Measurements from ENCODE around the gene ACAP1. TPM values are rescaled to one million over a fixed set of nuclear protein-coding genes. Genes with fewer than 3 reads are reported as not detected.
"Not testable (repeated sequence)": the region's sequence is repeated elsewhere in the genome, so short reads cannot be mapped to it uniquely, and the experiment has no call there.

The ACAP1 gene
- total RNA-seq, 2 donors from 2014 or later = 19.0 to 20.4 TPM

DNA sequence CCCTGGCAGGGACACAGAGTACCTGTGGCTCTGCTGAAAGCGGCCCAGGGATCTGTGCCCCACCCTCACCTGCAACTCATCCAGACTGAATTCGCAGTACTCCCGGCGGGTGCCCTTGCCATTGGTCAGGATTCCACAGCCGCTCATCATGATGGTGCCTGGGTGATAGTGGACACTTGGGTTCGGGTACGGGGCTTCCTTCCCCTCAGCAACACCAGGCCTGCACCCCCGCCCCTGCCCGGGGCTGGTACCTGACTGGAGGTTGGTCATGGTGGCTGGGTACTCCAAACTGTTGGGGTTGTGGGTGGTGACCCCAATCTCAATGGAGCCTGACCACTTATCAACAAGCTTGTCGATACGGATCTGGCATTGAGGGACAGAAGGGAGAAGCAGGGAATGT is 10.1 kb upstream of the ACAP1 start:
- intact Hi-C loops (cut with DNase I) = no loop called here
- DNase-seq (no peak), ATAC-seq (no peak)

GRCh38 chr17:7327056-7327455 is 9.3 kb upstream of the ACAP1 start:
- no peak for DNase-seq
- ATAC-seq = no peak
- intact Hi-C loops (cut with DNase I) = no loop called here

GRCh38 chr17:7327501-7327900 is 8.8 kb upstream of the ACAP1 start:
- ATAC-seq (no peak), DNase-seq (no peak)
- intact Hi-C loops (cut with DNase I) = no loop called here

DNA sequence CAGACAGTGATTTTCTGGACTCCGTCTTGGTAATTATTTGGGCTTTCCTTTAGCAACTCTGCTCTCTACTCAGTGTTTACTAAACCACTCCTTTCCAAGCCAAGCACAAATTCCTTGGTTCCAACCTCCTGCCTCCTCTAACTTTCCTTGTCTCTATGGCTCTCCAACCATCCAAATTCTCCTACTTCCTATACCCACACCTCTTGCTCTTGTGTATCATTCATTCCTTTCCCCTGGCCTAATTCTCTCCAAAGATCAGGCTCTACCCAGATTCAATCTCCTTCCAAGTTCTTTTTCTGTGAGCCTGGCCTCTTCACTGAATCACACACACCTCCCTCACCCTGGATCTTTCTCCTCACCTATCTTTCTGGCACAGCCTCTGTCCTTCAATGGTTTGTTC is 8.3 kb upstream of the ACAP1 start:
- intact Hi-C loops (cut with DNase I) = no loop called here
- DNase-seq = no peak
- ATAC-seq = no peak

DNA sequence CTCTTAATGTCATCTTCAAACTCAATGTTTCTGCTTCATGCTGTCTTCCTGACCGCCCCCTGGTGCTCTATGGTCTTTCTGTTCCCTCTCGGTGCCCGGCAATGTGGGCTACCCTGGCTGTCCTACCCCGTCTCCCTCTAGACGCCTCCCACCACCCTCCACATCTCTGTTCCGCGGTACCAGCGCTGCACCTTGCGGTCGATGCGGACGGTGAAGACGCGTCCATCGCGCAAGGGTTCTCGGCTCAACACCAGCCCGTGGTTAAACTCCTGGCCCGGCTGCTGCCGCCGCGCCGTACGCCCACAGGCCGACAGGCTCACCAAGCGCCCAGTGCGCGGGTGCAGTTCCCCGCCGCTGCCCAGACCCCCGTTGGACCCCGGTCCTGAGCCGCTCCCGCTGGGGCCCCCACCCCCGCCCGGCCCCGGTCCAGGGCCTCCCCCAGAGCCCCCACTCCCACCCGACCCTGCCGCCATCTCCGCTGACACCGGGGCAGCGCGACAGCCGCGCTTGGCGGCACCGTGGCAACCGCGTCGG is 7.4 kb upstream of the ACAP1 start, which contains the start of gene NEURL4:
NEURL4 (minus strand) TSS at position 496 of the 534 bp plus-strand sequence; CDS start at position 473, 23 bp downstream.
- no peak for DNase-seq
- ATAC-seq = peak in 1 of 2 donors; percentile 18
- intact Hi-C loops (cut with DNase I) = no loop called here

GRCh38 chr17:7329374-7329996 is 6.8 kb upstream of the ACAP1 start:
- DNase-seq (peak; percentile 99), ATAC-seq (peak; percentile 87 to 90)
- intact Hi-C loops (cut with DNase I) = no loop called here

DNA sequence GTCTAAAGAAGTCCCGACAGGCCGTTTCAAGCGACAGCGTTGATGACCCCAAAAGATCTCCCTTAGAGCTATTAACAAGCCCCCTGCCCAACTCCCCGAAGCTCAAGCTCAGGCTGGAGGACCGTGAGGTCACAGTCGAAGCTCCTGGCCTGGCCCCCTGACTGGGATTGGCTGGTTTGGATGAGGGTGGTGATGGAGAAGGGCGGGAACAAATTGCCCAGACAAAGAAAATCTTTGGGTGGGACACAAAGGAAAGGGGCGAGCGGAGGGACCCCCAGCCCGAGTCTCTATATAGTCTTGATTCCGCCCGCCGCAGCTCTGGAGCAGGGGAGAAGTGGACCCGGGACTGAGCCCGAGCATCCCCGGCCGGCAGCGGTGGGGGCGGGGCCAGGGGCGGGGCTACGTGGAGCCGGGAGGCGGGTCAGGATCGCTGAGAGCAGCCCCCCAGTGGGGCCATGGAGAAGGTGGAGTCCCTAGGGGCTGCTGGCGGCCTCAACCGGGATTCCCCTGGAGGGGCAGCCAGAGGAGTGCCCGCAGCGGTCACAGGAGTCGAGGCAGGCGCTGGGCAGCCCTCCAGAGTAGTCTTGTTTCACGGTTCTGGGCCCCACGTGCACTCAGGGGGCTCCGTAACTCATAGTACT is 6.2 kb upstream of the ACAP1 start:
- ATAC-seq = peak; percentile 69 to 81
- intact Hi-C loops (cut with DNase I) = no loop called here
- DNase-seq = peak; percentile 85

- no peak for DNase-seq
- ATAC-seq = no peak
- intact Hi-C loops (cut with DNase I) = no loop called here
Measured at GRCh38 chr17:7330638-7331015, 5.7 kb upstream of the ACAP1 start.

DNA sequence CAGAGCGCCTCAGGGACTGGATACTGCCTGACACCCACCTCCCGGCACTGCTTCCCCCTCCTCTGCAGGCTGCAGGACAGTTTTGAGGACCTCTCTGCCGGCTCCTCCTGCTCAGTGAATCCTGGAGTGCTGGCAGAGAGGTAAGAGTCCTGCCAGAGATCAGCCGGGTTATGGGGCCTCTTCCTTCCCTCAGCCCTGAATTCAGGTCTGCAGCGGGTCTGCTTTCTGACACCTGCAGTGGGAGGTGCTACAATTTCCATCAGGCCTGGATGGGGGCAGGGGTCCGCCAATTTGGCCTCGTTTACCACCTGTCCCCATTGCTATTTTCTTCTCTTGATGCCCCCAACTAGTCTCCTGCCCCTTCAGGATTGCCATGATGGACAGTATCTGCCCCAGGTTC is 4.2 kb upstream of the ACAP1 start:
- intact Hi-C loops (cut with DNase I) = no loop called here
- no peak for ATAC-seq
- no peak for DNase-seq

- DNase-seq; ATAC-seq; intact Hi-C loops (cut with DNase I): not testable (repeated sequence)
Measured at GRCh38 chr17:7332600-7333069, 3.7 kb upstream of the ACAP1 start.

- DNase-seq (no peak), ATAC-seq (no peak)
- intact Hi-C loops (cut with DNase I) = no loop called here
Measured at GRCh38 chr17:7334938-7335538, 1.3 kb upstream of the ACAP1 start.

DNA sequence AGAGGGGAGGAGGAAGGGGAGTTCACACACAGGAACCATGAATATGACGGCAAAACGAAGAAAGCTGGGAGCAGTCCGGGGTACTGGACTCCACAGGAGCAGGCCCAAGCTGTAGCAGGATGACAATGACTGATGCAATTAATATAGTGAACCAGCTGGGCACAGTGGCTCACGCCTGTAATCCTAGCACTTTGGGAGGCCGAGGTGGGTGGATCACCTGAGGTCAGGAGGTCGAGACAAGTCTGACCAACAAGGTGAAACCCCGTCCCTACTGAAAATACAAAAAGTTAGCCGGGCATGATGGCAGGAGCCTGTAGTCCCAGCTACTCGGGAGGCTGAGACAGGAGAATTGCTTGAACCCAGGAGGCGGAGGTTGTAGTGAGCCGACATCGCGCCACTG is 564 bp upstream of the ACAP1 start:
- ATAC-seq; DNase-seq; intact Hi-C loops (cut with DNase I): not testable (repeated sequence)

GRCh38 chr17:7337600-7337999 is 1.3 kb downstream of the ACAP1 start:
- intact Hi-C loops (cut with DNase I); ATAC-seq; DNase-seq: not testable (repeated sequence)

DNA sequence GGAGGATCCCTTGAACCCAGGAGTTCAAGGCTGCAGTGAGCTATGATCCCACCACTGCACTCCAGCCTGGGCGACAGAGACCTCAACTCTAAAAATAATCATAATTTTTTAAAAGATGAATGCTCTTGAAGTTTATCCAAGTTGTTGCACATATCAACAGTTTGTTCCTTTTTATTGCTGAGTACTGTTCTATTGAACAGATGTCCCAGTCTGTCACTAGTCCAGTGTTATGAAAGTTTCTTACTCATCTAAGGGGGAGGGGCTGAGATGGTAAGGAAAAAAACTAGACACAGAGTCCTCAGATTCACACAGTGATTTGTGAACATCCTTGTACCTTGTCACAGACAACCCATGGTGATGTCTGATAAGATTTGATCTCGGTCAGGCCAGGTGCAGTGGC is 3.9 kb downstream of the ACAP1 start:
- intact Hi-C loops (cut with DNase I) = no loop called here

DNA sequence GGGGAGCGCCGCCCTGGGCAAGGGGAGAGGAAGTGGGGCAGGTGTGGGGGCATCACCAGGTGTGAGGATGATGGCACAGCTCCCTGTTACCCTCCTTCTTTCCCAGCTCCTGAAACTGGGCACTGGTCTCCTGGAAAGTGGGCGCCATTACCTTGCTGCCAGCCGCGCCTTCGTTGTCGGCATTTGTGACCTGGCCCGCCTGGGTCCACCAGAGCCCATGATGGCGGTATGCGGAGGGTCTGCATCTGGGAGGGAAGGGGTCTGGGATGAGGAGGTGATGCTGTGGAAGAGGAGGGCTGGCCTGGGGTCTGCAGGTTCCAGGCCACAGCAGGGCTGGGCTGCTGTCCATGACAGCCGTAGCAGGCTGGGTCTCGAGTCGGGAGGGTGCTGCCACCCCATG is 5.5 kb downstream of the ACAP1 start:
- intact Hi-C loops (cut with DNase I) = no loop called here
- DNase-seq (no peak), ATAC-seq (no peak)

More for the DNA sequence above, 3.9 kb downstream of the ACAP1 start:
- ATAC-seq (no peak), DNase-seq (no peak)

- no peak for DNase-seq
- intact Hi-C loops (cut with DNase I) = no loop called here
- ATAC-seq = no peak
Measured at GRCh38 chr17:7343250-7343649, 6.9 kb downstream of the ACAP1 start.

GRCh38 chr17:7346761-7347614 is 10.7 kb downstream of the ACAP1 start:
- ATAC-seq = no peak
- intact Hi-C loops (cut with DNase I) = loop anchor here in 1 of 2 donors (5.0 kb wide), 1 partner anchor 65 kb away; the partner anchor contains the start of gene SLC2A4

DNA sequence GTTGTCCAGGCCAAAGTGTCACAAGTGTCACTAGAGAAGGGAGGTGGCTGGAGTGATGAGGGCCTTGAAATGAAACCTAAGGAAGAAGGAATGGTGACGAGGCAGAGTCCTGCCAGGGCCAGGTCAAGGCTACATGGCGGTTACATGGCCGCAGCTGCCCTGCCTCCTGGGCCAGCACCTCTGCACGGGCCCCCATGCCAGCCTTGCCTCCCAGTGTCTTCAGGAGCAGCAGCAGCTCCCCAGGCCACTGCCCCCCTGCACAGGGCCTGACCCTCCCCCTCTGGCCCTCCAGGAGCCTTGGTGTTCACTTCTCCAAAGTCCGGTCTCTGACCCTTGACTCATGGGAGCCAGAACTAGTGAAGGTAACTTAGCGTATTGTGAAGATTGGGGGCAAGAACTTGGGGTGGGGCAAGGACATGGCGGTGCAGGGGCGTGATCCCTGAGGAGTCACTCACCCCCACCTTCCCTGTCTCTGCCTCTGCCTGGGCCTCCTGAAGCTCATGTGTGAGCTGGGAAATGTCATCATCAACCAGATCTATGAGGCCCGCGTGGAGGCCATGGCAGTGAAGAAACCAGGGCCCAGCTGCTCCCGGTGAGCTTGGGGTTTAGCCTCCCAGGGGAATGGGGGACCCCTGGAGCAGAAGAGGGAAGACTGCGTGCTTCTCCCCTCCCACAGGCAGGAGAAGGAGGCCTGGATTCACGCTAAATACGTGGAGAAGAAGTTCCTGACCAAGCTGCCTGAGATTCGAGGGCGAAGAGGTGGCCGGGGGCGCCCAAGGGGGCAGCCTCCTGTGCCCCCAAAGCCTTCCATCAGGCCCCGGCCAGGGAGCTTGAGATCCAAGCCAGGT is 11.5 kb downstream of the ACAP1 start:
- no peak for DNase-seq
- intact Hi-C loops (cut with DNase I) = loop anchor here in 1 of 2 donors (5.0 kb wide), 1 partner anchor 66 kb away; the partner anchor contains the start of gene SLC2A4
- no peak for ATAC-seq

More at GRCh38 chr17:7346761-7347614, 10.7 kb downstream of the ACAP1 start:
- no peak for DNase-seq

Measured in left cardiac atrium (tissue), 4 donors.